A549 (cell line): ENCODE results near the gene HEG1. TPM values are rescaled to one million over a fixed set of nuclear protein-coding genes. Genes with fewer than 3 reads are reported as not detected.

Source experiments
- ATAC-seq, 2 experiments: fragments of 200-7000 bp in 1 of 2; fragments of >200 bp in 1 of 2; cut with Nextera tagmentation in 1 of 2; cut with Tn5 transposase in 1 of 2; 3 replicates each; pipeline versions ENCODE4 v1.8.0 to v1.9.1; 2018 to 2020; ENCODE audit warnings: mild to moderate bottlenecking in 1 of 2, moderate library complexity in 1 of 2
- CTCF ChIA-PET: fragments of 300-600 bp; sonication (Branson Sonifier 250); formaldehyde crosslinking; extraction: SDS; loops from one replicate; lab custom pipeline; 2021; ENCODE audit warnings: antibody characterized with exemption, inconsistent platforms; lab: Yijun Ruan, JAX
- POLR2A ChIA-PET: fragments of 350-600 bp; formaldehyde crosslinking; extraction: SDS; loops from one replicate; lab custom pipeline; 2021; ENCODE audit warnings: antibody characterized with exemption, inconsistent platforms; lab: Yijun Ruan, JAX
- DNase-seq, 2 experiments: peaks; one replicate each; pipeline versions ENCODE4 v3.0.0 to v3.0.0-alpha.2; 2011 to 2016; ENCODE audit warnings: low read depth in 1 of 2, low spot score in 1 of 2
- FAIRE-seq: peaks from 2 replicates; lab custom pipeline; 2011; peaks lifted over from hg19 to GRCh38; lab: Jason Lieb, UNC
- H3K27ac ChIP-seq, 2 experiments: fragments of >200 bp; sonication (Bioruptor Twin); formaldehyde crosslinking; 3 replicates each; pipeline ENCODE4 v1.5.1; 2016 to 2017
- H3K4me1 ChIP-seq: fragments of >200 bp; sonication (Bioruptor Twin); formaldehyde crosslinking; 3 replicates; pipeline ENCODE4 v1.6.1; 2016
- H3K4me2 ChIP-seq: fragments of >200 bp; sonication (Bioruptor Twin); formaldehyde crosslinking; 3 replicates; pipeline ENCODE4 v1.6.1; 2016
- H3K4me3 ChIP-seq: fragments of >200 bp; sonication (Bioruptor Twin); formaldehyde crosslinking; 3 replicates; pipeline ENCODE4 v1.5.1; 2016
- H3K9me3 ChIP-seq: fragments of >200 bp; sonication (Bioruptor Twin); formaldehyde crosslinking; 3 replicates; pipeline ENCODE4 v1.6.1; 2016
- CBX2 ChIP-seq: fragments of 200-600 bp; sonication (generic); IDR thresholded peaks from 2 replicates; pipeline ENCODE4 v1.6.1; 2016; ENCODE audit warnings: low read depth, mild to moderate bottlenecking, borderline replicate concordance
- CEBPB ChIP-seq, 2 experiments: fragments of >200 bp in 1 of 2; sonication (Bioruptor Twin) in 1 of 2; formaldehyde crosslinking in 1 of 2; IDR thresholded peaks; 2 replicates each; pipeline ENCODE4 v1.6.1; 2012 to 2016
- CHD2 ChIP-seq: fragments of 150-350 bp; IDR thresholded peaks from 2 replicates; pipeline ENCODE4 v1.6.1; 2014; ENCODE audit warnings: low read length; ENCODE audit not compliant: partially characterized antibody
- CTCF ChIP-seq: fragments of >200 bp; sonication (Bioruptor Twin); formaldehyde crosslinking; IDR thresholded peaks from 3 replicates; pipeline ENCODE4 v1.5.1; 2016
- ELK1 ChIP-seq: fragments of 150-350 bp; IDR thresholded peaks from 2 replicates; pipeline ENCODE4 v1.6.1; 2014; ENCODE audit warnings: low read depth, mild to moderate bottlenecking, low read length
- FOSB ChIP-seq: fragments of 250-450 bp; sonication (Bioruptor Pico); IDR thresholded peaks from 2 replicates; pipeline ENCODE4 v1.5.0; 2020; ENCODE audit warnings: mild to moderate bottlenecking, moderate library complexity
- FOSL2 ChIP-seq, 2 experiments: fragments of 450-650 bp in 1 of 2; fragments of >200 bp in 1 of 2; sonication (Bioruptor Twin) in 1 of 2; formaldehyde crosslinking; IDR thresholded peaks; 2 replicates each; pipeline versions ENCODE4 v1.5.0 to v1.6.1; 2016 to 2020; ENCODE audit warnings: mild to moderate bottlenecking in 1 of 2, moderate library complexity in 1 of 2
- FOXS1 ChIP-seq: fragments of 250-450 bp; sonication (Bioruptor Pico); IDR thresholded peaks from 2 replicates; pipeline ENCODE4 v1.5.0; 2020; ENCODE audit warnings: mild to moderate bottlenecking, moderate library complexity
- HDAC2 ChIP-seq: fragments of 200-600 bp; sonication (generic); IDR thresholded peaks from 2 replicates; pipeline ENCODE4 v1.6.1; 2016
- JUN ChIP-seq, 2 experiments: fragments of >200 bp; sonication (Bioruptor Twin); formaldehyde crosslinking; IDR thresholded peaks; 2 replicates in 1 of 2; 3 replicates in 1 of 2; pipeline ENCODE4 v1.6.1; 2016 to 2017
- MAFK ChIP-seq: fragments of 450-650 bp; IDR thresholded peaks from 2 replicates; pipeline ENCODE4 v1.6.1; 2014; ENCODE audit not compliant: partially characterized antibody
- MAX ChIP-seq: IDR thresholded peaks from 2 replicates; pipeline ENCODE4 v1.6.1; 2012
- NR3C1 ChIP-seq: fragments of >200 bp; sonication (Bioruptor Twin); formaldehyde crosslinking; IDR thresholded peaks from 3 replicates; pipeline ENCODE4 v1.6.1; 2017
- POLR2A ChIP-seq: IDR thresholded peaks from 2 replicates; pipeline ENCODE4 v1.6.1; 2012; ENCODE audit warnings: mild to moderate bottlenecking, low read length
- RARB ChIP-seq: fragments of 250-450 bp; sonication (Bioruptor Pico); IDR thresholded peaks from 2 replicates; pipeline ENCODE4 v1.8.0; 2021; ENCODE audit warnings: mild to moderate bottlenecking, moderate library complexity
- RNF2 ChIP-seq: fragments of 200-600 bp; sonication (generic); IDR thresholded peaks from 2 replicates; pipeline ENCODE4 v1.6.1; 2016; ENCODE audit warnings: low read depth, mild to moderate bottlenecking, antibody characterized with exemption, moderate library complexity, borderline replicate concordance
- SMC3 ChIP-seq: fragments of >200 bp; sonication (Bioruptor Twin); formaldehyde crosslinking; IDR thresholded peaks from 3 replicates; pipeline ENCODE4 v1.6.1; 2018; ENCODE audit warnings: inconsistent platforms
- SREBF2 ChIP-seq: fragments of 450-650 bp; IDR thresholded peaks from 2 replicates; pipeline ENCODE4 v1.6.1; 2014; ENCODE audit warnings: mild to moderate bottlenecking, moderate library complexity
- TP53 ChIP-seq: fragments of 250-450 bp; sonication (Bioruptor Pico); IDR thresholded peaks from 2 replicates; pipeline ENCODE4 v1.5.0; 2021; ENCODE audit warnings: mild to moderate bottlenecking, moderate library complexity
- ZC3H11A ChIP-seq: fragments of 450-650 bp; IDR thresholded peaks from 2 replicates; pipeline ENCODE4 v1.6.1; 2014; ENCODE audit warnings: antibody characterized with exemption, mild to moderate bottlenecking
- ZFP36 ChIP-seq: fragments of 450-650 bp; IDR thresholded peaks from 2 replicates; pipeline ENCODE4 v1.6.1; 2014; ENCODE audit warnings: borderline replicate concordance; ENCODE audit not compliant: partially characterized antibody
- WGBS: methylation state at CpG from one replicate; pipeline ENCODE4 v1.1.6; 2017; ENCODE audit errors: missing lambda C conversion rate; 5-methylcytosine and 5-hydroxymethylcytosine counted together
- polyA plus RNA-seq, 4 experiments: library from polyadenylated mRNA; depleted of rRNA in 3 of 4; stranded (reverse); fragments of >200 nt; fragmentation: RNase III in 1 of 4; extraction: RNeasy Plus Mini Kit Qiagen cat#74134 plus additional on column Dnase treatment in 1 of 4; gene quantifications; 2 replicates in 3 of 4; 3 replicates in 1 of 4; pipeline ENCODE4 v1.2.3, GENCODE V29; 2011 to 2017

Gene HEG1
- polyA plus RNA-seq, 2 of the 4 experiments (the other 2 are of a cell fraction), result 5.4 to 5.6 TPM

- Histone ChIP-seq H3K4me1 (peaks cover 11% of the 10 kb centered on the region), H3K9me3 (no peaks in the 10 kb centered on the region), H3K4me3 (no peak overlapping the region), H3K4me2 (no peak overlapping the region), H3K27ac (no peak overlapping the region)
- FAIRE-seq, result no peak
- ChIA-PET CTCF (no interaction called here), POLR2A (no interaction called here)
- no peak for DNase-seq
- WGBS, result 90% methylated on average over 8 of the region's 8 CpGs
- TF ChIP-seq CTCF (no peak), POLR2A (no peak), HDAC2 (no peak), RARB (CRISPR knock-in tag) (no peak)
- TF ChIP-seq, all 56 proteins: peak for 0
- no peak for ATAC-seq
Measured at GRCh38 chr3:124969190-124969589, 86.6 kb downstream of the HEG1 start.

- CTCF ChIA-PET, result no interaction called here
- H3K4me3 ChIP-seq, result no peak overlapping the region
- no peak overlapping the region for H3K4me2 ChIP-seq
- H3K27ac ChIP-seq, result no peak overlapping the region
- ATAC-seq (no peak), DNase-seq (no peak), FAIRE-seq (no peak)
- POLR2A ChIA-PET, result no interaction called here
- 81% methylated on average over 7 of the region's 10 CpGs for WGBS
- peaks cover 10% of the 10 kb centered on the region for H3K4me1 ChIP-seq
- H3K9me3 ChIP-seq, result no peaks in the 10 kb centered on the region
- TF ChIP-seq FOXS1, result no peak
- no peak for TF ChIP-seq ELK1
- TF ChIP-seq TP53, result no peak
- TF ChIP-seq CEBPB (IDR thresholded peaks at IDR 0.05), result no peak
- TF ChIP-seq NR3C1, result no peak
- TF ChIP-seq SMC3, result no peak
- TF ChIP-seq SREBF2, result no peak
Measured at GRCh38 chr3:124967964-124968363, 87.8 kb downstream of the HEG1 start.

GRCh38 chr3:124966521-124967445, 89.0 kb downstream of the HEG1 start:
- DNase-seq (no peak), FAIRE-seq (no peak), ATAC-seq (no peak)
- ChIA-PET CTCF (interaction anchor here (0.7 kb wide), 1 partner anchor 36 kb away, joined by 3 read pairs; no protein-coding TSS in a partner anchor), POLR2A (no interaction called here)
- Histone ChIP-seq H3K4me3 (no peak overlapping the region), H3K9me3 (no peaks in the 10 kb centered on the region), H3K27ac (no peak overlapping the region), H3K4me2 (no peak overlapping the region), H3K4me1 (0 out of 3 replicates have a peak, but pooled peaks cover 4% of the 10 kb centered on the region)
- TF ChIP-seq MAX, result no peak
- TF ChIP-seq CHD2, result no peak
- no peak for TF ChIP-seq TP53
- no peak for TF ChIP-seq JUN (IDR thresholded peaks at IDR 0.05)
- no peak for TF ChIP-seq POLR2A
- no peak for TF ChIP-seq HDAC2
- 81% methylated on average over 7 of the region's 7 CpGs for WGBS

- Histone ChIP-seq H3K4me2 (no peak overlapping the region), H3K4me1 (0 out of 3 replicates have a peak, but pooled peaks cover 4% of the 10 kb centered on the region), H3K9me3 (no peaks in the 10 kb centered on the region), H3K4me3 (no peak overlapping the region), H3K27ac (no peak overlapping the region)
- 78% methylated on average over 1 of the region's 1 CpG for WGBS
- DNase-seq (no peak), FAIRE-seq (no peak), ATAC-seq (no peak)
- ChIA-PET POLR2A (no interaction called here), CTCF (no interaction called here)
- no peak for TF ChIP-seq RNF2
- no peak for TF ChIP-seq CBX2
- no peak for TF ChIP-seq MAFK
- TF ChIP-seq CEBPB (IDR thresholded peaks at IDR 0.05), result no peak
- TF ChIP-seq FOXS1, result no peak
- no peak for TF ChIP-seq FOSB (CRISPR knock-in tag)
- no peak for TF ChIP-seq FOSL2 (IDR thresholded peaks at IDR 0.05)
- TF ChIP-seq FOSL2 (CRISPR knock-in tag; IDR thresholded peaks at IDR 0.05), result no peak
- TF ChIP-seq ZFP36, result no peak
- no peak for TF ChIP-seq SMC3
- TF ChIP-seq ZC3H11A, result no peak
- no peak for TF ChIP-seq TP53
Measured at GRCh38 chr3:124965413-124965812, 90.4 kb downstream of the HEG1 start.
